ENCODE data around the gene SYN1. TPM values are rescaled to one million over a fixed set of nuclear protein-coding genes. Genes with fewer than 3 reads are reported as not detected.

The SYN1 gene
- total RNA-seq, 1 experiment from 2014 or later = 11.7 TPM

DNA sequence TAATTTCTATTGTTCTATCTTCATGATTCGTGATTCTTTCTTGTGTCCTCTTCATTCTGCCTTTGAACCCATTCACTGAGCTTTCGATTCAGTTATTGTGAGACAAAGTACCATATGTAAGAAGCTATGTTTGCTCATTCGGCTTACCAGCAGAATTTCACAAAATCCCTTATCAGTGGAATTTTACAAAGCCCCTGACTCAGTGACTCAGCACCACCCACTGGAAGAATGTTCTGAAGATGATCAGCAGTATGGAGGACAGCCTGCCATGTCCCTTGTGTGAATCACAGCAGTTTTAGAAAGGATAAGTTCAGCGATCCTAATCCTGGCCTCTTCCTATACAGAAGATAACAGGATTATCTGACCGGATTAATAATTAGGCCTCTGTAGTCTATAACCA is 45.1 kb upstream of the SYN1 start:
- Histone ChIP-seq H3K56ac (ENCODE audit: insufficient read length, low read depth, low read length) (no peak overlapping the region), H3K27ac (ENCODE audit: insufficient read length, low read depth, low read length) (no peak overlapping the region), H4K20me1 (ENCODE audit: control insufficient read depth, insufficient read depth, insufficient read length) (no peaks in the 10 kb centered on the region), H2AK5ac (ENCODE audit: insufficient read length, low read length) (no peak overlapping the region), H3K9me3 (ENCODE audit: control insufficient read depth, low read depth, low read length) (peaks cover 7% of the 10 kb centered on the region), H3K4ac (ENCODE audit: low read depth, low read length) (no peak overlapping the region), H3K79me1 (ENCODE audit: insufficient read depth, low read depth, low read length, poor library complexity, severe bottlenecking) (no peaks in the 10 kb centered on the region), H2AFZ (ENCODE audit: low read length) (no peak overlapping the region), H3K23me2 (ENCODE audit: insufficient read length, low read depth, low read length, poor library complexity, severe bottlenecking) (no peaks in the 10 kb centered on the region), H3K27me3 (ENCODE audit: insufficient read depth, low read length) (no peaks in the 10 kb centered on the region), H3K14ac (ENCODE audit: insufficient read depth, low read length) (no peak overlapping the region), H3K18ac (ENCODE audit: insufficient read length, low read depth, low read length) (no peak overlapping the region), H3K4me1 (ENCODE audit: insufficient read depth, low read length) (no peaks in the 10 kb centered on the region), H4K8ac (replicated peaks; ENCODE audit: insufficient read length, low read depth, low read length) (no peak overlapping the region), H4K91ac (ENCODE audit: insufficient read length, low read depth, low read length) (no peak overlapping the region), H3K79me2 (ENCODE audit: insufficient read depth, low read length) (no peaks in the 10 kb centered on the region), H3T11ph (ENCODE audit: low read length) (no peak overlapping the region), H2BK5ac (ENCODE audit: insufficient read length, low read length) (no peak overlapping the region), H3K23ac (ENCODE audit: insufficient read length, low read depth, low read length) (no peak overlapping the region), H3K4me2 (ENCODE audit: insufficient read depth, insufficient read length, low read length) (no peak overlapping the region), H2BK15ac (ENCODE audit: low read depth, low read length) (no peak overlapping the region), H2BK120ac (ENCODE audit: low read depth, low read length, poor library complexity, severe bottlenecking) (no peak overlapping the region), H3K9ac (ENCODE audit: extremely low read depth, insufficient read length, low read length) (no peak overlapping the region), H2BK12ac (ENCODE audit: insufficient read length, low read depth, low read length) (no peak overlapping the region), H4K5ac (ENCODE audit: insufficient read length, low read depth, low read length) (no peak overlapping the region), H2BK20ac (ENCODE audit: low read depth, low read length, poor library complexity, severe bottlenecking) (no peak overlapping the region)
- peaks cover 0 to 3% (median 0%) of the 10 kb centered on the region in 3 experiments; a peak in 3 of 7 replicates for H3K36me3 Mint-ChIP-seq (ENCODE audit: insufficient read depth in 1 of 3, low read depth in 3 of 3)
- TF ChIP-seq, protein P1, sequence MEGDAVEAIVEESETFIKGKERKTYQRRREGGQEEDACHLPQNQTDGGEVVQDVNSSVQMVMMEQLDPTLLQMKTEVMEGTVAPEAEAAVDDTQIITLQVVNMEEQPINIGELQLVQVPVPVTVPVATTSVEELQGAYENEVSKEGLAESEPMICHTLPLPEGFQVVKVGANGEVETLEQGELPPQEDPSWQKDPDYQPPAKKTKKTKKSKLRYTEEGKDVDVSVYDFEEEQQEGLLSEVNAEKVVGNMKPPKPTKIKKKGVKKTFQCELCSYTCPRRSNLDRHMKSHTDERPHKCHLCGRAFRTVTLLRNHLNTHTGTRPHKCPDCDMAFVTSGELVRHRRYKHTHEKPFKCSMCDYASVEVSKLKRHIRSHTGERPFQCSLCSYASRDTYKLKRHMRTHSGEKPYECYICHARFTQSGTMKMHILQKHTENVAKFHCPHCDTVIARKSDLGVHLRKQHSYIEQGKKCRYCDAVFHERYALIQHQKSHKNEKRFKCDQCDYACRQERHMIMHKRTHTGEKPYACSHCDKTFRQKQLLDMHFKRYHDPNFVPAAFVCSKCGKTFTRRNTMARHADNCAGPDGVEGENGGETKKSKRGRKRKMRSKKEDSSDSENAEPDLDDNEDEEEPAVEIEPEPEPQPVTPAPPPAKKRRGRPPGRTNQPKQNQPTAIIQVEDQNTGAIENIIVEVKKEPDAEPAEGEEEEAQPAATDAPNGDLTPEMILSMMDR (conservative IDR thresholded peaks at IDR 0.05) = no peak
- DNase-seq = no peak
- peaks cover 54 to 66% of the 10 kb centered on the region in 2 experiments for H3K9me3 Mint-ChIP-seq
- H3K27ac Mint-ChIP-seq = no peak overlapping the region
- WGBS (ENCODE audit: extremely low coverage, insufficient read length, low lambda C conversion rate) = no CpG with 5 or more reads among the region's 5 CpGs
- no peak overlapping the region for H3K4me3 Mint-ChIP-seq
- peaks cover 4% of the 10 kb centered on the region for H3K27me3 Mint-ChIP-seq (ENCODE audit: low read depth)
- H3K4me1 Mint-ChIP-seq = no peaks in the 10 kb centered on the region
